ENCODE measurements around the gene RRP9. TPM values are rescaled to one million over a fixed set of nuclear protein-coding genes. Genes with fewer than 3 reads are reported as not detected.

RRP9 gene
- total RNA-seq, 2 experiments from 2014 or later = 6.4 to 7.6 TPM

- intact Hi-C loops (cut with DNase I, micrococcal nuclease) = no loop called here
- Histone ChIP-seq H3K27ac (ENCODE audit: low read depth in 1 of 2, low read length in 2 of 2) (no peak overlapping the region), H3K4me3 (ENCODE audit: low read length) (no peak overlapping the region), H3K27me3 (ENCODE audit: control insufficient read depth in 1 of 2, insufficient read depth in 2 of 2, low read length in 2 of 2) (peaks cover 19 to 28% of the 10 kb centered on the region in 2 experiments), H3K36me3 (ENCODE audit: insufficient read depth, low read length) (peaks cover 2% of the 10 kb centered on the region), H3K9me3 (ENCODE audit: control insufficient read depth in 1 of 2, insufficient read depth in 1 of 2, low read length in 2 of 2) (peaks cover 0 to 6% of the 10 kb centered on the region in 2 experiments), H3K4me1 (ENCODE audit: insufficient read depth, low read length) (peaks cover 20% of the 10 kb centered on the region)
- ChIA-PET CTCF (interaction anchor here (3.9 kb wide), 1 partner anchor 20 kb away, joined by 11 read pairs; the partner anchor contains the start of gene ABHD14B), POLR2A (interaction anchor here (0.6 to 0.8 kb wide), 2 partner anchors 29 to 1612 kb away, joined by 3 read pairs; no protein-coding TSS in a partner anchor)
- Mint-ChIP-seq H3K27me3 (peaks cover 32% of the 10 kb centered on the region), H3K4me3 (no peak overlapping the region), H3K9me3 (no peaks in the 10 kb centered on the region), H3K27ac (no peak overlapping the region), H3K36me3 (ENCODE audit: low read depth) (peaks cover 3% of the 10 kb centered on the region), H3K4me1 (ENCODE audit: low read depth) (peaks cover 6% of the 10 kb centered on the region)
- no peak for TF ChIP-seq CTCF (IDR thresholded peaks at IDR 0.05)
- ATAC-seq (ENCODE audit: poor library complexity) (no peak), DNase-seq (peak in 2 of 14 experiments; percentile 52 to 56)
Observed at GRCh38 chr3:51953445-51953844, 11.7 kb upstream of the RRP9 start.

GRCh38 chr3:51950899-51951298, 9.2 kb upstream of the RRP9 start:
- no peaks in the 10 kb centered on the region for H3K36me3 Mint-ChIP-seq (ENCODE audit: low read depth)
- DNase-seq (no peak), ATAC-seq (ENCODE audit: poor library complexity) (no peak)
- no peak overlapping the region for H3K27ac ChIP-seq (ENCODE audit: low read depth in 1 of 2, low read length in 2 of 2)
- H3K4me1 ChIP-seq (ENCODE audit: insufficient read depth, low read length) = peaks cover 6% of the 10 kb centered on the region
- H3K4me1 Mint-ChIP-seq (ENCODE audit: low read depth) = peaks cover 6% of the 10 kb centered on the region
- H3K4me3 ChIP-seq (ENCODE audit: low read length) = no peak overlapping the region
- no peaks in the 10 kb centered on the region for H3K36me3 ChIP-seq (ENCODE audit: insufficient read depth, low read length)
- intact Hi-C loops (cut with DNase I, micrococcal nuclease) = no loop called here
- H3K27me3 ChIP-seq (ENCODE audit: control insufficient read depth in 1 of 2, insufficient read depth in 2 of 2, low read length in 2 of 2) = peaks cover 12 to 20% of the 10 kb centered on the region in 2 experiments
- ChIA-PET POLR2A (no interaction called here), CTCF (no interaction called here)
- H3K4me3 Mint-ChIP-seq = no peak overlapping the region
- H3K27me3 Mint-ChIP-seq = peaks cover 28% of the 10 kb centered on the region
- H3K27ac Mint-ChIP-seq = no peak overlapping the region
- peaks cover 0 to 6% of the 10 kb centered on the region in 2 experiments for H3K9me3 ChIP-seq (ENCODE audit: control insufficient read depth in 1 of 2, insufficient read depth in 1 of 2, low read length in 2 of 2)
- no peaks in the 10 kb centered on the region for H3K9me3 Mint-ChIP-seq
- no peak for TF ChIP-seq CTCF (IDR thresholded peaks at IDR 0.05)

GRCh38 chr3:51949121-51949520, 7.4 kb upstream of the RRP9 start:
- TF ChIP-seq CTCF (IDR thresholded peaks at IDR 0.05) = no peak
- intact Hi-C loops (cut with DNase I, micrococcal nuclease) = loop anchor here in 1 of 2 experiments (10.0 kb wide), 1 partner anchor 564 kb away; the partner anchor contains the start of gene MANF
- Mint-ChIP-seq H3K36me3 (ENCODE audit: low read depth) (no peaks in the 10 kb centered on the region), H3K27ac (no peak overlapping the region), H3K9me3 (no peaks in the 10 kb centered on the region), H3K27me3 (peaks cover 15% of the 10 kb centered on the region), H3K4me1 (ENCODE audit: low read depth) (peaks cover 4% of the 10 kb centered on the region), H3K4me3 (no peak overlapping the region)
- ATAC-seq (ENCODE audit: poor library complexity) (no peak), DNase-seq (no peak)
- Histone ChIP-seq H3K9me3 (ENCODE audit: control insufficient read depth in 1 of 2, insufficient read depth in 1 of 2, low read length in 2 of 2) (no peaks in the 10 kb centered on the region), H3K4me1 (ENCODE audit: insufficient read depth, low read length) (no peaks in the 10 kb centered on the region), H3K27me3 (ENCODE audit: control insufficient read depth in 1 of 2, insufficient read depth in 2 of 2, low read length in 2 of 2) (peaks cover 4 to 5% of the 10 kb centered on the region in 2 experiments), H3K36me3 (ENCODE audit: insufficient read depth, low read length) (no peaks in the 10 kb centered on the region), H3K27ac (ENCODE audit: low read depth in 1 of 2, low read length in 2 of 2) (no peak overlapping the region), H3K4me3 (ENCODE audit: low read length) (no peak overlapping the region)
- POLR2A ChIA-PET = no interaction called here
- CTCF ChIA-PET = no interaction called here

Measured in CD4-positive, alpha-beta T cell (primary cell).